HG03575 (cell line): Measurements from ENCODE around the gene SGSM1.

Source experiments
- ATAC-seq: cut with Tn5 transposase; IDR thresholded peaks from one replicate; pipeline ENCODE4 v1.9.1; 2021; ENCODE audit not compliant: unreplicated experiment, insufficient number of reproducible peaks, low FRiP score; ENCODE audit errors: extremely low read depth

The SGSM1 gene

DNA sequence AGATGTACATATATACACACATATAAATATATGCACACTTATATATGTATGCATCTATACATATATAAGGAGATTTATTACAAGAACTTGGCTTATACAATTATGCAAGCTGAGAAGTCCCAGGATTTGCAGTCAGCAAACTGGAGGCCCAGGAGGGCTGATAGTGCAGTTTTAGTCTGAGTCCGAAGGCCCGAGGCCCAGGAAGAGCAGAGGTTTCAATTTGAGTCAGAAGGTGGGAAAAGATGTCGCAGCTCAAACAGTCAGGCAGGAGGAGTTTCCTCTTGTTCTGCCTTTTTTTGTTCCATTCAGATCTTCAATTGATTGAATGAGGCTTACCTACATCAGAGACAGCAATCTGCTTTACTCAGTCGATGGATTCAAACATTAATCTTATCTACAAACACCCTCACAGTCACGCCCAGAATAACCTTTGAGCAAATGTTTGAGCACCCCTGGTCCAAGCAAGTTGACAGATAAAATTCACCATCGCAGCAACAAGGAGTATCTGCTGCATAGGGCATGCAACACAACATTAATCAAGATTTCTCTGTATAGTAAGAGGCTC, 4.0 kb upstream of the SGSM1 start:
- no peak for ATAC-seq

DNA sequence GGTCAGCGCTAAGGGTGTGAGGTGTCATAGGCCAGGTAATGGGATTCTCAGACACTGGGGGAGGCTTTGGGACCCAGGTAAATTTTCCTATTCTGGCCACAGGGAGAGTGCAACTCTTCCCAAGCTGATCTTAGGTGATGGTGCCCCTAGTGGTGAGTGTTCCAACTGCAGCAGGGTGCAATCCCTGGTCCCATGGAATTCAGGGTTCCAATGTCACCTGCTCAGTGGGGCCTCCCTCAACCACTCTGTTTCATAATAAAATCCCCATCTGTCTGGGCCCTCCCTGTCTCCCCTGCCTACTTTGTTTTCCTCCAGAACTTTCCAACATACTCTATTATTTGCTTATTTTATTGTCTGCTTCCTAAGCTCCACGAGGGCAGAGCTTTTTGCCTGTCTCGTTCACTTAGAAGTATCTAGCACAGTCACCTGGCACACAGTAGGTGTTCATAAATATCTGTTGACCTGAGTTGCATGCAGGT, 2.9 kb upstream of the SGSM1 start:
- no peak for ATAC-seq

DNA sequence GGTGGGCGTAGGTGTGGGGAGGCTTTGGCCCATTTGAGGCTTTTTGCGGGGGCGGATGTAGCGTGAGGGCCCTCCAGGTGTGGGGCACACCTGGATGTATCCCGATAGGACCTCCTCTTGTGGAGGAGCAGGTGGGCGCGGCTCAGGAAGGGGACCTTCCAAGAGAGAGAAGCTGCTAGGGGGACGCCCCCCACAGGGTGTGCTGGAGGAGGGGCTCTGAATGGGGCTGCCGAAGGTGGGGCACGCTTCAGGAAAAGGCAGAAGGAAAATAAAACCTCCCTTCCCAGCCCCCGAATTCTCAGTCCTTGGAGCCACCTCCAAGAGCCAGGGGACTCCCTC, 621 bp downstream of the SGSM1 start:
- no peak for ATAC-seq

DNA sequence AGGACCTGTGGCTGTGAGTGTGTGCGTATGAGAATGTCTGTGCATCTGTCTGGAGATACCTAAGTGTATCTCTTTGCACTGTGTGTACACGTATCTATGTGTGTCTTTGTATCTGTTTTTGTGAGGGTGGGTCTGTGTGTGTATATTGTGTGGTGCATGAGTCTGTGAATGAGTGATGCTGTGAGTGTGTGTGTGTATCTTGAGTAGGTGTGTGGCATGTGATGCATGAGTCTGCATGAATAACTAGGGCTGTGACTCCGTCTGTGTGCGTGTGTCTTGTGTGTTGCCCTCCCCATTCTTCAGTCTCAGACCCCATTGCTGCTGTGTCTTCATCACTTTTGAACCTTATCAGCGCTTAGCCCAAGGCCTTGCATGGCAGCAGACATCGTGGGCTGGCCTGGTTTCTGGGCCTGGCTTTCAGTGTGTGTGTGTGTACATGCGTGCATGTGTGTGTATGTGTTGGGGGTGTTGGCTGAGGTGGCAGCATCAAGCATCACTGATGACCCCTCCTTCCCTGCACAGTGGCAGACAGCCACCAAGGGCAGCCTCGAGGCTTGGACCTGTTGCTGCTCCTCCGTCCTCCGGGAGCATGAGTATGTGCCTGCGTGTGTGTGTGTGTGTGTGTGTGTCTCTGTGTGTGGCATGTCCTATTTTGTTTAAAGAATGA, 1.4 kb downstream of the SGSM1 start:
- no peak for ATAC-seq

DNA sequence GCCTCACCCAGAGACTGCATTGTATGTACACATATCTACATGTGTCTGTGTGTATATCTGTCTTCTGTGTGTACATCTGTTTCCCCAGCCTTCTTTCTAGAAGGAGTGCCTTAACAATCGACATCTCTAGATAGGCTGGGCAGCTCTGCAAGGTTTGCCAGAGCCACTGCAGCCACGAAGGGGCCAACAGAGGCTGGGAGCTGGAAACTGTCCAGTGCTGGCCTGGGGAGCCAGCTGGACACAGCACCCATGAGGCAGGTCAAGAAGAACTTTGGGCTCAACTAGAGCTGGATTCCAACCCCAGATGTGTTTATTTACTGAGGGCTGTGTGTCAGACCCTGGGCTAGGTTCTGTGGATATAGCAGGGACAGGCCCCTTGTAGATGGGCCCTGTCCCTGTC, 3.3 kb downstream of the SGSM1 start:
- no peak for ATAC-seq

DNA sequence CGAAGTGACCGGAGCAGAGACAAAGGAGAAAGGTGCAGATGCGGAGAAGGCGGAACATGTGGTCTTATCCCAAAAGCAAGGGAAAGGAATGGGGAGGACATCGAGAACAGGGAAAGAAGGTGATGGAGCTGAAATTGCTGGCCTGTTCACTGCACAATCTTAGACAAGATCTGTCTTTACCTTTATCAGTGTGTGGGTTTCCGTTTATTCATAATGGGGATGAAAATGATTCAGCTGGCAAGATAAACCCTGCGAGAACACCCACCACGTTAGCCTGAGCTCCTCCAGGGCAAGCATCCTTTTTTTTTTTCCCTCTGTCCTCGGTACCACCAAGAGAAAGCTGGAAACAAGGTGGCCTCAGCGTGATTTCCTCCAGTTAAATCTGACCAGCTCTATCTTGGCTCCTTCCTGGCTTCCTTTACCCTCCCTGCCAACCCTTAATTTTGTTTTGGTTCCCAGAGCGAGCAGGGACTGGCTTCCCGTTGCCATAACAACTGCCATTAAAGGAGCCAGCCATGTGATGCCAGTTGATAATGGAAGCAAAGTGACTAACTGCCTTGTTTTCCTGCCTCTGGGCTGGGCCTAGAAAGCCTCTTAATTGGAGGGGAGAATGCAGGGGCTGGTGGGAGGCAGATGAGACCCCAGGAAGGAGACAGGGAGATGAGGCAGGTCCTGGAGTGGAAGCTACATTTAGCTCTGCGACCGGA, 4.2 kb downstream of the SGSM1 start:
- ATAC-seq = no peak

DNA sequence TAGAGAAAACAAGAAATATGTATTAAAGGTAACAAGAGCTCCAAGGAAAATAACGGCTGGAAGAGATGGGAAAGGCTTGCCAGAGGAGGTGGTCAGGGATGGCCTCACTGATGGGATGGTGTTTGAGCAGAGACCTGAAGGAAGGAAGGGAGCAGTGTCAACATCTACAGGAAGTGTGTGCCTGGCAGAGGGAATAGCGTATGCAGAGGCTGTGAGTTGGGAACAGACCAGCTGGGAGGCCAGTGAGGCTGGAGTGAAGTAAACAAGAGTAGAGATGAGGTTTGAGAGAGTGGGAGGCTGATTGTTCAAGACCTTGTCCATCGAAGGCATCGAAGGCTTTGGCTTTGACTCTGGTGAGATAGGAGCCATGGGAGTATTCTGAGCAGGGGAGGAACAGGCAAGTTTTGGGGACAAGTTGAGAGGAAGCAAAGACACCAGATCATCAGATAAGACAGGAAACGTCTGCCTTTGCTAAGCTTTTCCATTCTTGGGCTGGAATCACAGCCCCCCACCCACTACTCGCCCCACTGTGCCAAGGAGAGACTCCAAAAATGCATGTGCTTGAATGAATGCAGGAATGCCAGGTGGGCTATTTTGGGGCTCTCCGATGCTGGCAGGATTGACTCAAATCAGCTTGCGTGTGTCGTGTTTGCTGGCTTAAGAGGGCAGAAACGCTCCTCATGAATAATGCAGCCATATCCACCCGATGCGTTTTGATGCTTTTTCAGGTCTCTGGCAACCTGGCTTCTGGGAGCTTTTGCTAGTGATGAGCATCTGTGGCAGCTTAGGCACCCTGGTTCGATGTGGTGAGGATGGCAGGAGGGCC, 7.2 kb downstream of the SGSM1 start:
- ATAC-seq = no peak

DNA sequence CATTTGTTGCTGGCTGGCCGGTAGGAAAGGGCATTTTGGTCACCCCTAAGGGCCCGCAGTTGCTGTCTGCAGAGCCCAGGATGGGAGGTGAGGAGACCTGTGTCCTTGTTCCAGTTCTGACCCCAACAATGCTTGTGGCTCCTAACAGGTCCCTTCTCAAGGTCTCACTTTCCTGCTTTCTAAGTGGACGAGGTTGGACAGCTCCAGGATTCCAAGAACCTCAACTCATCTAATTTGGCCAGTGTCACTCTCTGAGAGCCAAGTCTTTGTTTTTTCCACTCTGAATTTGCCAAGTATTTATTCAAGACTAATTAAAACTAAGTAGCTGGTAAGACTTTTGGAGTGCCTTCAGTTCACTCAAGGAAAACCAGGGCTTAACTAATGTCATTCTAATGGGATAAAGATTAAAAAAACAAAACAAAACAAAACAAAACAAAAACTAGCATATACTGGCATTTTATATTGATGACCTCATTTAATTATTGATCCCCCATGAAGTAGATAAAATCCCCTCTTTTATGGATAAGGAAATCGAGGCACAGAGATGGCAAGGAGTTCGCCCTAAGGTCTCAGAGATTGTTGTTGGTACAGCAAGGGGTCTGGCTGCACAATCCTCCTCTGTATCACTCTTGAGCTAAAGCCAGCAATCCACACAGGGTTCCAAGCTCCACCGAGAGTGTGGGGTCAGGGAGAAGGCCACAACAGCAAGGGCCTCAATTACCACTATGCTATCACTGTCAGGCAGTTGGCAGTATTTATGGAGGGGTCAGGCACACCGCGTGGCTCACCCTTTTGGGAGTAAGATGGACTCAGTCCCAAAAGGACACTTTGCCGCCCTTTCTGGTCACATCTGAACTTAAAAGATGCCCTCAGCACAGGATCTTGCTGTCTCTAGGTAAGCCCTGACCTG, 8.1 kb downstream of the SGSM1 start:
- ATAC-seq = no peak

DNA sequence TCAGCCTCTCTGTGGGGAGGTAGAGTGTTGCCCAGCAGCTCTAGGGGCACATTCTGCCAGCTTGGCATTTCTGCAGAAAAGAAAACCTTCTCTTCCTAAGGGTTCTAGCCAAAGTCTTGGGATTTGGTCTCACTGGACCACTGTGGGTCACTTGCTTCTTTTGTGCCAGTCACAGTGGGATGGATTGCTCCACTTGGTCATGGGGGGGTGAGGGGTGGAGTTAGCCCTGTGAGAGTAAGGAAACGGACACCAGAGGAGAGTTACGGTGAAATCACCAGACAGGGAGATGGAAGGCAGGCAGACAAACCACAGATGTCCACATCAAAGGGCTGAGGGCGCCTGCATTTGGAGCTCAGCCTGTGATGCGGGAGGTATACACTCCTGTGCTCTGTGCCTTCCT, 10.8 kb downstream of the SGSM1 start:
- ATAC-seq = no peak

DNA sequence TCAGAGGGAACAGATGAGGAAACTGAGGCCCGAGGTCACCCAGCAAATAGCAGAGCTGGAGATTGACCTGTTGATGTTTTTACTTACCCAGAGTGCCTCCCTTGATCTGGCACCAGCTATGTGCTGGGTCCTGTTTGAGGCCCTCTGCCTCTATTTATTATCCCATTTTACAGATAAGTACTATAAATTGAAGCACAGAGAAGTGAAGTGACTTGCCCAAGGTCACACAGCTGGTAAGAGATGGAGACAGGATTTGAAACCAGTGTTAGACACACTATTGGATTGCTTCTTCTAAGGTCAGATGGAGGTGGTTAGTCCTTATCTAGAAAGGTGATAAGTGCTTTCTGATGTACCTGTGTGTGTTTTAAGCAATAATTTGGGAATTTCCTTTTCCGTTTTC, 13.5 kb downstream of the SGSM1 start:
- ATAC-seq = no peak

DNA sequence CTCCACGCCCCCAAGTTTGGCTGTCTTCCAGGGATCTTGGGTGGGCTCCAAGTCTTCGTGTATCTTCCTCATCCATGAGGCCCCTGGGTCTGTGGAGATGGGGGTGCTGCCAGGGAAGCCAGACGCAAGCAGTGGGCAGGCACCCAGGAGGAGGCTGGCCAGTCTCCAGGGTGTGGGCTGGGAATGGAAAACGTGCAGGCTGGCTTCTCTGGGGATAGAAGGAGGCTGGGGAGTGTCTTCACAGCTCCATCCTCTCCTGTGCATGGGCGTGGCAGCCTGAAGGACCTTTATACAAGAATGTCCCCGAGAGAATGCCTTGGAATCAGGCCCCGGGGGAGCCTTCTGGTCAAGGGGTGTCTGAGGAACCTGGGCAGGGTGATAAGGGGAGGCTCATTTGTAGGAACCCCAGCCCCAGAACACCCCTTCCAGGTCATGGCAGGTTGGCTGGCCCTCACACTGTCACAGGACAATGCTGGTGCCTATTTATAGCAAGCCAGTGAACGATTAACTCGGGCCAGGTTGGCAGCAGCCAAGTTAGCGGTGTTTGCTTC, 14.0 kb downstream of the SGSM1 start:
- ATAC-seq = no peak

DNA sequence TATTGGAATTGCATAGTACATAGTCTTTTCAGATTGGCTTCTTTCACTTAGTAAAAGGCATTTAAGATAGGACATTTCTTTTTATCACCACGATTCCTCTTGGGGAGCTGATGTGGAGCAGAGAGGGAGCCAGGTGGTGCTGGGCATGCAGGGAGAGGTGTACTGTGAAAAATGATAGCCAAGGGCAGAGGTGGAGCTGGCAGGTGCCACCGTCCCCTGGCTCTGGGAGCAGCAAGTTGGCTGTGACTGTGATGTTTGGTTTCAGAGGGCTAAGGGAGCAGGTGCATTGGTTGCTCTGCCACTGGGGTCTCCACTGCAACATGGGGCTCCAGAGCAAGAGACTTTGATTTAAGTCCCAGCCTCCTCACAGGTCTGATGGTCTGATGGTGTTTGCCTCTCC, 16.5 kb downstream of the SGSM1 start:
- ATAC-seq = no peak

DNA sequence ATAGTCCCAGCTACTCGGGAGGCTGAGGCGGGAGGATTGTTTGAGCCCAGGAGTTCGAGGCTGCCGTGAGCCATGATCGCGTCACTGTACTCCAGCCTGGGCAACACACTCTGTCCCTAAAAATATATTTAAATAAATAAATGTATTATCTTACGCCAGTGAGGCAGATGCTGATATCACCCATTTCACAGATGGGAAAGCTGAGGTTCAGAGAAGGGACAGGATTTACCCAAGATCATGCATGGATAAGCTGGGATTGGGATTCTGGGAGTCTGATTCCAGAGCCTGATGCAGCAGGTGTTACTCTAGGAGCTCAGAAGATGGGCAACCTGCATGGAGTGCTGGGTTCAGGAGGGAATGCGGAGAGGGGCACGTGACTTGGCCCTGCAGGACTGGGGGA, 17.8 kb downstream of the SGSM1 start:
- ATAC-seq = no peak

DNA sequence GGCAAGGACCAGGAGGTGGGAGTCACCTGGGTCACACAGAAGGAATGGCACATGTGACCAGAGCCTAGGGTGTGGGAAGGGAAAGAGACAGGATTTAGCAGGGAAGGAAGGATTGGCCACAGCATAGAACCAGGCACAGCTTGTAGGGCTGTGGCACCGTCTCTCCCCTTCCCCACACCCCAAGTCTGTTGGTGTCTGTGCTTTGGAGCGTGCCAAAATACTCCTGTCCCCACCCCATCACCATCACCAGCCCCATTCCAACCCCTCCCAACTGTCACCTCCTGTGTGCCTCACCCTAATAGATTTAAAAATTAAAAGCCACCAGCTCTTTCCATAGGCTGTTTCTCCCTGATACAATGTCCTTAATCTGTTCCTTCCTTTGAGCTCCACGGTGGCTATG, 18.2 kb downstream of the SGSM1 start:
- no peak for ATAC-seq

DNA sequence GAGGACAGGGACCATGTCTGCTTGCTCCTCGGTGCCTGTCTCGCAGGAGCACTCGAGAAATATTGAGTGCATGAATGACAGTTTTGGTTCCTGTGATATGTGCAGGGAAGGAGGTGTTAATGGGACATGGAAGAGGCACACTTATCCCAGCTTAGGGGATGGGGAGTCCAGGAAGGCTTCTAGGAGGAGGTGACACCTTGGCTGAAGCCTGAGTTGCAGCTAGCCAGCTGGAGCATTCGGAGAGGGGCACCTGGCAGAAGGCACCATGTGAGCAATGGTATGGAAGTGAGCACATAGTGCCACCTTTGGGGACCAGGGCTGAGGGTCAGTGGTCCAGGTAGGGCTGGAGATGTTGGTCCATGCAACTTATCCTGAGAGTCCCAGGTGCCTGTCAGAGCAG, 18.9 kb downstream of the SGSM1 start:
- ATAC-seq = no peak

DNA sequence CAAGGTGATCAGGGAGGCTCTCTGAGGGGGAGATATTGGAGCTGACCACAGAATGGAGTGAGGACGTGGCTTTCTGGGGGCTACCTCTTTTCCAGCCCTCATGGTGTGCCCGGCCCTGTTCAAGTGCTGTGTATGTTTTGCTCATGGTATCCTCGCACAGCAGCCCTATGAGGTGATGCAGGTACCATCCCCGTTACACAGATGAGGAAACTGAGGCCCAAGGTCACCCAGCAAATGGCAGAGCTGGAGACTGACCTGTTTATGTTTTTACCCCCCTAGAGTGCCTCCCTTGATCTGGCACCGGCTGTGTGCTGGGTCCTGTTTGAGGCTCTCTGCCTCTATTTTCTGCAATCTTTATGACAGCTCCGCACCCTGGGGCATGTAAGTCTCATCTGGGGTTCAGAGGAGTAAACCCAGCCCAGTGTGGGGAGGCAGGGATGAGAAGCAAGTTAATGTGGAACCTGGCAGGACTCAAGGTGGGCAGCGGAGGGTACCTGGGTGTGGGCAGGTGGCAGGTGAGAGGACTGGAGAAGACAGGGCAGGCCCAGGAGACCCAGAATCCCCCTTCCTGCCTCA, 20.8 kb downstream of the SGSM1 start:
- ATAC-seq = no peak

DNA sequence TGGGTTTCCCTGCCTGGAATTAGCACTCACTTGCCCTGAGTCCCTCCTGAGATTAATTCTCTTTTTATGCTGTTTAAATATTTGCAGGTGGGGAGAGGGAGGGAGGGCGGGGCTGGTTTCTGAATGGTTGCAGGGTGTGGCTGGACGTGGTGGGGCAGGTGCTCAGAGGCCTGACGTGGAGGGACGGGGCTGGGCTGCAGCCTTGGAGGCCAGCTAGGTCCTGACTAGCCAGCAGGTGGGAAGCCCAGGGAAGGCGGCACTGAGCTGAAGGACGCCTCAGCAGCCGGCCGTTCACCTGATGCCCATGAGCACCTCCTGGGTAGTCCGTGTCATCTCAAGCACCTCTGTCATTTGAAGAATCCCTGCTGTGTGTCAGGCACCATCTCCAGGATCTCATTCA, 21.3 kb downstream of the SGSM1 start:
- ATAC-seq = no peak

DNA sequence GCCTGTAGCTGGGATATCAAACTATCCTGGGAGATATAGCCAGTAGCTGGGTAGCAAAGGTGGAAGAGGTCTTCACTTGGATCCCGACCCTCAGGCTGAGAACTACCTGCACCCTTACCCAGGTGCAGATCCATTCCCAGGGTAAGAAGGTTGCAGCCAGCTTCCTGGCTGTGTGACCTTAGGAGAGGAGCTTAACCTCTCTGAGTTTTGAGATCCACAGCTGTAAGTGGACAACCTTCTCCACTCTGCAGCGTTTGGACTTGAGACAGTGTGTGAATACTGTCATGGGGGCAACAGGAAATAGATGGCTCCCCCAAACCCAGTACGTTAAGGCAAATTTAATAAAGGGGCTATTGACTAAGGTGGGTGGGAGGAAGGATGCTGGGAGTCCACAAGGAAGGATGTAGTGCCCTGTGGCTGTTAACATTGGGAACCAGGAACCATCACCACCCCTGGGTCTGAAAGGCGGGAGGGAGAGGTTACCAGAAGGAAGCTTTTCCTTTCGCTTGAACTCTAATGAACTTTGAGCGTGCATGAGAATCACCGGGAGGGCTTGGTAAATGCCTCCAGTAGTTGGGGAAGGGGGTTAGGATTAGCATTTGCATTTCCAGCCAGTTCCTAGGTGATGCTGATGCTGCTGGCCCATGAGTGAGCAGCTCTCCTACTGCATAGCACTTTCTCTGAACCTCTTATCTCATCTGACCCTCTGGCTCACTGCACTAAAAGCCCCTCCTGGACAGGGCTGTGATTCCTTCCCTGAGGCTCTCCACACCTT, 24.4 kb downstream of the SGSM1 start:
- no peak for ATAC-seq
